Fibroblast of lung (primary cell): Measurements from ENCODE around the gene CLCNKA. TPM values are rescaled to one million over a fixed set of nuclear protein-coding genes. Genes with fewer than 3 reads are reported as not detected.
A peak's percentile ranks its signal among the peaks of the same experiment; 100 is the strongest.
"Not testable (repeated sequence)": the region's sequence is repeated elsewhere in the genome, so short reads cannot be mapped to it uniquely, and the experiment has no call there.

Experiments used
- DNase-seq, 2 donors: peaks; one replicate each; pipeline versions ENCODE4 v3.0.0 to v3.0.0-alpha.2; 2010; ENCODE audit warnings: low read depth in 2 of 2
- H2AFZ ChIP-seq: 2 replicates; pipeline ENCODE4 v1.5.1; 2012; ENCODE audit warnings: low read length, control low read depth, inconsistent platforms
- H3K27ac ChIP-seq: 2 replicates; pipeline ENCODE4 v1.5.1; 2011; ENCODE audit warnings: low read length, control low read depth; ENCODE audit not compliant: insufficient read depth
- H3K27me3 ChIP-seq: 2 replicates; pipeline ENCODE4 v1.5.1; 2011; ENCODE audit warnings: mild to moderate bottlenecking, low read length; ENCODE audit not compliant: control insufficient read depth, insufficient read depth
- H3K36me3 ChIP-seq: 2 replicates; pipeline ENCODE4 v1.5.1; 2011; ENCODE audit warnings: low read length; ENCODE audit not compliant: control insufficient read depth, insufficient read depth
- H3K4me1 ChIP-seq: 2 replicates; pipeline ENCODE4 v1.5.1; 2011; ENCODE audit warnings: low read length; ENCODE audit not compliant: control insufficient read depth, insufficient read depth; ENCODE audit errors: extremely low read depth
- H3K4me2 ChIP-seq: 2 replicates; pipeline ENCODE4 v1.5.1; 2011; ENCODE audit warnings: low read length, control low read depth; ENCODE audit not compliant: insufficient read depth; ENCODE audit errors: extremely low read depth
- H3K4me3 ChIP-seq, 4 experiments: fragments of 200-600 bp in 1 of 4; sonication (generic) in 1 of 4; replicated peaks in 1 of 4; 2 replicates each; pipeline ENCODE4 v1.5.1; 2011 to 2016; ENCODE audit warnings: low read length in 4 of 4, low read depth in 3 of 4, mild to moderate bottlenecking in 3 of 4, control low read depth in 2 of 4, inconsistent platforms in 1 of 4, mixed read lengths in 1 of 4; ENCODE audit not compliant: insufficient read depth in 1 of 4; ENCODE audit errors: control extremely low read depth in 1 of 4
- H3K79me2 ChIP-seq: 2 replicates; pipeline ENCODE4 v1.5.1; 2012; ENCODE audit warnings: mild to moderate bottlenecking, low read length, inconsistent platforms; ENCODE audit not compliant: control insufficient read depth, insufficient read depth
- H3K9ac ChIP-seq: 2 replicates; pipeline ENCODE4 v1.5.1; 2011; ENCODE audit warnings: mild to moderate bottlenecking, low read length, control low read depth; ENCODE audit not compliant: insufficient read depth
- H3K9me3 ChIP-seq: 2 replicates; pipeline ENCODE4 v1.5.1; 2012; ENCODE audit warnings: low read depth, low read length; ENCODE audit not compliant: control insufficient read depth, insufficient read depth
- H4K20me1 ChIP-seq: 2 replicates; pipeline ENCODE4 v1.5.1; 2011; ENCODE audit warnings: low read length; ENCODE audit not compliant: control insufficient read depth, insufficient read depth; ENCODE audit errors: extremely low read depth
- CTCF ChIP-seq, 2 donors: IDR thresholded peaks in 1 of 2; conservative IDR thresholded peaks in 1 of 2; 1 replicate in 1 of 2; 2 replicates in 1 of 2; pipeline ENCODE4 v1.5.1; 2011 to 2012; ENCODE audit warnings: low read length in 2 of 2, control low read depth in 1 of 2, inconsistent platforms in 1 of 2, low read depth in 1 of 2, mild to moderate bottlenecking in 1 of 2
- EZH2 ChIP-seq: IDR thresholded peaks from 2 replicates; pipeline ENCODE4 v1.5.1; 2012; ENCODE audit warnings: low read length, control low read depth, mild to moderate bottlenecking; ENCODE audit errors: missing control alignments
- polyA plus RNA-seq, 2 donors: library from polyadenylated mRNA; depleted of rRNA in 1 of 2; stranded (reverse) in 1 of 2; unstranded in 1 of 2; fragments of >200 nt; gene quantifications; 2 replicates each; pipeline ENCODE4 v1.2.1, GENCODE V29; 2011 to 2012; ENCODE audit warnings: missing spikeins in 1 of 2
- total RNA-seq: library from RNA; depleted of rRNA; stranded (reverse); fragments of >200 nt; gene quantifications from 2 replicates; pipeline ENCODE4 v1.2.1, GENCODE V29; 2014

Gene CLCNKA
- total and polyA plus RNA-seq, 2 donors (not counting 1 experiment from before 2014, with no cell fraction given) = under 0.01 TPM; not detected in 1

DNA sequence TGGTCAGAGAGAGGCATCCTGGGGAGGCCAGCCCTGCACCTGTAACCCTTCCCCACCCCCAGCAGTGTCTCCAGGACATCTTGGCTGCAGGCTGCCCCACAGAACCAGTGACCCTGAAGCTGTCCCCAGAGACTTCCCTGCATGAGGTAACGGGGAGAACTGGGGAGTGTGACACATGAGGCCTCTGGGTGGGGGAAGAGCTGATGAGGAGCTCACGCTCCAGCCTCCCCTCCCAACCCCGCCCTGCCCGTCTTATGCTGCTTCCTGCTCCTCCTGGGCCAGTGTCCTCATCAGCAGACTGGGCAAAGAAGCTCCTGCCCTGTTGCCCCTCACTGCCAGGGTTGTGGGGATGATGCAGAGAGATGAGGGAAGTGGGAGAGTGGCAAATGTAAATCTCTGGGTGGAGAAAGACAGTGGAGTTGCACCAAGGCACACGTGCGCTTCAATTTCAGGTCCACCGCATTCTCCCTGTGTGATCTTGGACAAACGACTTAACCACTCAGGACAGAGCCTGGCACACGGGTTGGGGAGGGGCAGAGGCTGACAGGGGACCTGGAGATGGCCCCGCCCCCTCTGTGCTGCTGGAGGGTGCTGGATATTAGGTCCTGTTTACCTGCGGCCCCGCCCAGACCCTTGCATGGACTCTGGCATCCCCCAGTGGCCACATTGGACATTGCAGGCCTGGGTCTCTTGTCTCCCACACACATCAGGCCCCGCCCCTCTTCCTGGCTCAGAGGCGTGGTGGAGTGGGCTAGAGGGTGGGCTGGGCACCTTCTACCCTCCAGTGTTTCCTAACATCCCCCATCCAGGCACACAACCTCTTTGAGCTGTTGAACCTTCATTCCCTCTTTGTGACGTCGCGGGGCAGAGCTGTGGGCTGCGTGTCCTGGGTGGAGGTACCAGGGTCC is 34.0 kb downstream of the CLCNKA start:
- Histone ChIP-seq H3K4me3 (no peak overlapping the region), H4K20me1 (no peaks in the 10 kb centered on the region), H2AFZ (no peak overlapping the region), H3K27ac (no peak overlapping the region), H3K79me2 (no peaks in the 10 kb centered on the region), H3K27me3 (no peaks in the 10 kb centered on the region), H3K36me3 (no peaks in the 10 kb centered on the region), H3K4me2 (no peak overlapping the region), H3K9me3 (no peaks in the 10 kb centered on the region), H3K4me1 (no peaks in the 10 kb centered on the region), H3K9ac (no peak overlapping the region)
- peak; percentile 87 to 98 for TF ChIP-seq CTCF (conservative IDR thresholded peaks at IDR 0.05 in 1 of 2, IDR thresholded peaks at IDR 0.05 in 1 of 2; ENCODE audit: low read depth in 1 of 2, low read length in 2 of 2)
- no peak for TF ChIP-seq EZH2
- peak; percentile 62 to 76 for DNase-seq

DNA sequence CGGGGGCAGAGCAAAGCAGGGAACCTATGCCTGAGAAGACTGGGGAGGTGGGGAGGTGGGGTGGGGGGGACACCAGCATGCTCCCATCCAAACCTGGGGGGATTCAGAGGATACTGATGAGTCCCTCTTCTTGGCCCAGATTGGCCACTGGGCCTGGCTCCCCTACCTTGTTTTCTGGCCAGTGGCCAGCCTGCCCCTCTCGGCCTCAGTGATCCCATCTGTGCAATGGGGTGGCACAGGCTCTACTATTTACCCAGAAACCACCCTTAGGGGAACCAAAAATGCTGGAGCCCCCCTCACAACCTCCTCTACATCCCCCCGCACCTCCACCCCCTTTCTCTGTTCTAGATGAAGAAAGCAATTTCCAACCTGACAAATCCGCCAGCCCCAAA is 34.7 kb downstream of the CLCNKA start:
- not testable (repeated sequence) for H3K4me3 ChIP-seq, H3K9me3 ChIP-seq, H2AFZ ChIP-seq

GRCh38 chr1:16057314-16057915 is 35.6 kb downstream of the CLCNKA start:
- H3K36me3 ChIP-seq, H3K9ac ChIP-seq, DNase-seq: not testable (repeated sequence)

More for the DNA sequence above, 34.7 kb downstream of the CLCNKA start:
- H3K9ac ChIP-seq, H3K79me2 ChIP-seq, H3K27ac ChIP-seq, H3K4me2 ChIP-seq, DNase-seq, H3K27me3 ChIP-seq, H3K4me1 ChIP-seq, H4K20me1 ChIP-seq, H3K36me3 ChIP-seq: not testable (repeated sequence)

GRCh38 chr1:16058394-16059120 is 36.7 kb downstream of the CLCNKA start:
- not testable (repeated sequence) for H3K4me2 ChIP-seq, H4K20me1 ChIP-seq, H3K9ac ChIP-seq, H3K79me2 ChIP-seq, H3K27ac ChIP-seq, H3K36me3 ChIP-seq, H3K4me1 ChIP-seq, H3K27me3 ChIP-seq, H3K9me3 ChIP-seq, H2AFZ ChIP-seq, DNase-seq, H3K4me3 ChIP-seq

More at GRCh38 chr1:16057314-16057915, 35.6 kb downstream of the CLCNKA start:
- not testable (repeated sequence) for H3K4me1 ChIP-seq, H3K9me3 ChIP-seq, H3K27ac ChIP-seq, H3K4me3 ChIP-seq, H3K27me3 ChIP-seq, H3K79me2 ChIP-seq, H4K20me1 ChIP-seq, H3K4me2 ChIP-seq, H2AFZ ChIP-seq
